ENCODE data around the gene MFAP3L. TPM values are rescaled to one million over a fixed set of nuclear protein-coding genes. Genes with fewer than 3 reads are reported as not detected.

The MFAP3L gene
- total and polyA plus RNA-seq, 9 donors, result 0.98 to 2.5 (median 1.5) TPM

DNA sequence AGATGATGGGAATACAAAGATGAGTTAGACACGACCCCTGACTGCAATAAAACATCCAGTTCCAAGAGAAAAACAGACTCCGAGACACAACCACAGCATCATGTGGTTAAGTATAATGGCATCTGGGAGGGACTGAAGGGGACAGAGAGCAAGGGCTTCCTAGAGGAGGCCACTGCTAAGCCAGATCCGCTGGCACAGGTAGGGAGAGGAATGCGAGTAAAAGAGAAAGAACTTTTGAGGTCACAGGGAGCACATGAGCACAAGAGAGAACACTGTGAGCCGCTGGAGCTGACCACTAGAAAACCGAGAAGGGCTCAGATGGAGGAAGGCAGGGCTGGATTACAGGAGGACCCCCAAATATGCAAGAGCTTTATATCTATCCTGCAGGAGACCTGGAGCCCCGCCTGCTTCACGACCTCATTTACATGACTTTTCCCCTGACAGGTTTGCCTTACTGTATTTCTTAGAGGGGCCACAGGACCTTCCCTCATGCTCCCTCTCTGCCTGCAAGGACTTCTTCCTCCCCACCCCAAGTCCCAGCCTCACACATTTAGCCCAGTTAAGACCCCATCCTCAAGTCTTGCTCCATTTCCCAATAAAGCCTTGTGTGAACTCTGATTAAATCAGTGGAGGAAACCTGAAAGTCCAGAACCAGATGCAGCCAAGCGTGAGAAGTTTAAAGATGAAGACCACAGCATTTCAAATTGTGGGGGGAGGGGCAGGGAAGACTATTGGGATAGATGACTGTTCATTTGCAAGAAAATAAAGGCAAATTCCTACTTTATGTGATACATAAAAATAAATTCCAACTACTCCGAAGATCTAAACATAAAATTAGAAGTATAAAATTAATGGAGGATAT lies 29.6 kb downstream of the MFAP3L start:
- H3K36me3 ChIP-seq (ENCODE audit: control insufficient read depth, insufficient read depth, low read length), result no peaks in the 10 kb centered on the region
- no peak for DNase-seq
- H3K4me3 ChIP-seq (ENCODE audit: low read length), result no peak overlapping the region
- H3K27ac ChIP-seq (ENCODE audit: low read length), result no peak overlapping the region
- H3K27me3 ChIP-seq (ENCODE audit: control insufficient read depth, insufficient read depth, low read length), result no peaks in the 10 kb centered on the region
- WGBS (ENCODE audit: insufficient coverage), result 68% methylated on average over 4 of the region's 10 CpGs
- H3K9me3 ChIP-seq (replicated peaks; ENCODE audit: control insufficient read depth, low read depth, low read length), result no peaks in the 10 kb centered on the region
- H3K4me1 ChIP-seq (ENCODE audit: control insufficient read depth, insufficient read depth, low read length), result no peaks in the 10 kb centered on the region

DNA sequence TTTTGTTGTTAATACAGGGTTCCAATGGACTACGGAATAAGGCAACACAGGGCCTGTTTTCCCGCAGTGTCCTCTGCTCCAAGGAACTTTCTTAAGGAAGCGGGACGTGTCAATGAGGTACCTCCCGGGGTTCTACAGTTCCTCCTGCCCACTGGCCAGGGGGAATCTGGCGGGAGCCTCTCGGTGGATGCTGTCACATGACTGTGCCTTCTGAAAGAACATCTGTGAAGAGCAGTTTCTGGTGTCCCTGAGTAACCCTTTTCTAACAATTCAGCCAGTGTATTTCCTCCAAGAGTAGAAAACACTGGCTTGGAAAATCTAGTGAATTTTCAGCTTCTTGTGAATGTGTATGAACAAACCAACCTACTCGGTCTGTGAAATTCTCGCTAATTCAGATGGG lies 32.7 kb downstream of the MFAP3L start:
- Histone ChIP-seq H3K27ac (ENCODE audit: low read length) (no peak overlapping the region), H3K9me3 (replicated peaks; ENCODE audit: control insufficient read depth, low read depth, low read length) (no peaks in the 10 kb centered on the region), H3K4me1 (ENCODE audit: control insufficient read depth, insufficient read depth, low read length) (no peaks in the 10 kb centered on the region), H3K27me3 (ENCODE audit: control insufficient read depth, insufficient read depth, low read length) (no peaks in the 10 kb centered on the region), H3K4me3 (ENCODE audit: low read length) (no peak overlapping the region), H3K36me3 (ENCODE audit: control insufficient read depth, insufficient read depth, low read length) (no peaks in the 10 kb centered on the region)
- DNase-seq, result peak; percentile 15
- 62% methylated on average over 5 of the region's 9 CpGs for WGBS (ENCODE audit: insufficient coverage)

DNA sequence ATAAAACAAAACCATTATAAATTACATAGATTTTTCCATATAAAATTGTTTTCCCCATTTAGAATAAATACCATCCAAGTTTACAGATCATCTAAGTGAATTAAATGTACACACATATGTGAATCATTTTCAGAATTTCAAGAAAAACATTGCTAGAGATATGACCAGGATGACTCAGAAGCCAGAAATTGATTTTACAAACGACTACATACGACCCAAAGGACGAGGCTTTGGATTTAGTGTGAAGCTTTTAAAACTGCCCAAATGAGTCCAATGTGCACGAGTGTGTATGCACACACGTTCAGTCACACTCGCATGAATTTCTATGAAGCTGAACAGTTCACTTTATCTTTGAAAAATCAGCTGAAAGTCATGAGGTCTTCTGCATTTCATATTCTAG lies 37.9 kb downstream of the MFAP3L start:
- no peaks in the 10 kb centered on the region for H3K27me3 ChIP-seq (ENCODE audit: control insufficient read depth, insufficient read depth, low read length)
- no peak overlapping the region for H3K4me3 ChIP-seq (ENCODE audit: low read length)
- H3K4me1 ChIP-seq (ENCODE audit: control insufficient read depth, insufficient read depth, low read length), result no peaks in the 10 kb centered on the region
- no peak overlapping the region for H3K27ac ChIP-seq (ENCODE audit: low read length)
- H3K36me3 ChIP-seq (ENCODE audit: control insufficient read depth, insufficient read depth, low read length), result no peaks in the 10 kb centered on the region
- no peak for DNase-seq
- no peaks in the 10 kb centered on the region for H3K9me3 ChIP-seq (replicated peaks; ENCODE audit: control insufficient read depth, low read depth, low read length)
- WGBS (ENCODE audit: insufficient coverage), result 55% methylated on average over 6 of the region's 6 CpGs

DNA sequence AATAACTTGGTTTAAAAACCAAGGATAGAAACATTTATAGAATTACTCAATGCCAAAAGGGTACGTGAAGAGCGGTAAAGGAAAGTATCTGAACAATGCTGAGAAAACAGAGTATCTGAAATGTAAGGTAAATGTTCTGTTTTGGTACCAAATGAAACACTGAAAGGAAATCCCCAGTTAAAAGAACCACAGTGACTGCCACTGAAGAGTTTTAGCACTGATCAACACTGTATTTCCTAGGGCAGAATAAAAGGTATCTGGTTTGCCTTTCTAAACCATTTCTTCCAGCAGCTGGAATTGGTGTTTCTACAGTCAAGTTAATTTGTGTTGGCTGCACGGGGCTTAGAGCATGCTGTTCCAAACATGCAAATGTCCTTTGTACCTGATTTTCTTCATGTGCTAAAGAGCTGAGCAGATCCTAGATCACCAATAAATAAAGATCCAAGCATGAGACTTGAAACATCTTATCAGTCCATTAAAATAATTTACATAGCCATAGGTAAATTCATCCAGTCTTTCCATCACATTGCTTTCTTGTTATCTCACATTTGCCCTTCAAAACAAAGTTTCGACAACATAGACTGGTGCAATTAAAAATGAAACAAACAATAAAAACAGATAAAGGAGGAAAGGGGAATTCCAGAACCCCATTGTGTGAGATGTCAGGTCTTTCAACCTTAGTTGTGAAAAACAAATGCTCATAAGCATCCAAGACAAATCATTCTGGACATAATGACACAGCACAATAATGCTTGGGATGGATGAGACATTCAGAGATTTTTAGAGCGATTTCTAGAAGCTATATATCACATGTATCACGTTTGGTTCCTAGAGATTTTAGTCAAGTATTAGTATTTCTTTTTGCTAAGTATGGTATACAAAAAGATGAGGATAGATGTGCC lies 38.6 kb downstream of the MFAP3L start:
- no peak for DNase-seq
- 63% methylated on average over 3 of the region's 6 CpGs for WGBS (ENCODE audit: insufficient coverage)
- no peak overlapping the region for H3K4me3 ChIP-seq (ENCODE audit: low read length)
- H3K27ac ChIP-seq (ENCODE audit: low read length), result no peak overlapping the region
- no peaks in the 10 kb centered on the region for H3K36me3 ChIP-seq (ENCODE audit: control insufficient read depth, insufficient read depth, low read length)
- no peaks in the 10 kb centered on the region for H3K27me3 ChIP-seq (ENCODE audit: control insufficient read depth, insufficient read depth, low read length)
- no peaks in the 10 kb centered on the region for H3K9me3 ChIP-seq (replicated peaks; ENCODE audit: control insufficient read depth, low read depth, low read length)
- no peaks in the 10 kb centered on the region for H3K4me1 ChIP-seq (ENCODE audit: control insufficient read depth, insufficient read depth, low read length)

DNA sequence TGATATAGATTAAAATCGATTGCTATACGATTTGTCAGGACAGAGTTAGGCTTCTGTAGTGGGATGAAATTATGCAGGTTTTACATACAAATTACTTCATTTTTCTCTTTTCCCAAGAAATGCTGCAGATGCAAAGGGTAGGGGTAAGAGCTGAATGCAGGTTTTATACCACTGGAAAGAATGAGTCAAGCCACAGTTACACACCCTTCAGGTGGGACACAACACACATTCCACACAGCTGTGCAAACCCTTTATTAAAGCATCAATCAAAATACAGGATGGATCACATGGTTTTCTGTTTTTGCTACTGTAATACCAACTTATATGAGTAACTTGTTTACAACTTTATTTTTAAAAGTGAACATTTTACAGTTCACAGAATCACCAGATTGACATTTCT lies 39.8 kb downstream of the MFAP3L start:
- H3K36me3 ChIP-seq (ENCODE audit: control insufficient read depth, insufficient read depth, low read length), result no peaks in the 10 kb centered on the region
- WGBS (ENCODE audit: insufficient coverage), result no CpG with 5 or more reads among the region's 2 CpGs
- H3K4me3 ChIP-seq (ENCODE audit: low read length), result no peak overlapping the region
- H3K27me3 ChIP-seq (ENCODE audit: control insufficient read depth, insufficient read depth, low read length), result no peaks in the 10 kb centered on the region
- H3K9me3 ChIP-seq (replicated peaks; ENCODE audit: control insufficient read depth, low read depth, low read length), result no peaks in the 10 kb centered on the region
- no peak overlapping the region for H3K27ac ChIP-seq (ENCODE audit: low read length)
- H3K4me1 ChIP-seq (ENCODE audit: control insufficient read depth, insufficient read depth, low read length), result no peaks in the 10 kb centered on the region
- no peak for DNase-seq

DNA sequence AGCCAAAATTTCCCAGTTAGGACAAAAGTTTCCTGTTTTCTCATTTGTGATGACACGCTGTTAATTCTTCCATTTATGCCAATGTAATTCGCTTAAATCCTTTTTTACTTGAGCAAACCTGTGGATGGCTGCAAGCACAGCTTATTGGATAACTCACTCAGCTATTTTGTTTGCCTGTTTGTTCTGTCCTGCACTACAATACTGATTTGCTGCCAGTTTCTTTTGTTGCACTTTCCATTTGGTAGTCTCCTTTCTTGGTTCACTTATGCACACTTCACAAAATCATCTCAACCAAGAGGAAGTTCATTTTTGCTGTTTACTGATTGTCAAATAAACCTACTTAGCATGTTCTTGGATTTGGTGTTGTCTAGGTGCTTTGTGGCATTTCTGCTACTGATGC lies 40.3 kb downstream of the MFAP3L start:
- DNase-seq, result no peak
- no peaks in the 10 kb centered on the region for H3K36me3 ChIP-seq (ENCODE audit: control insufficient read depth, insufficient read depth, low read length)
- no peak overlapping the region for H3K27ac ChIP-seq (ENCODE audit: low read length)
- H3K27me3 ChIP-seq (ENCODE audit: control insufficient read depth, insufficient read depth, low read length), result no peaks in the 10 kb centered on the region
- no peaks in the 10 kb centered on the region for H3K4me1 ChIP-seq (ENCODE audit: control insufficient read depth, insufficient read depth, low read length)
- H3K9me3 ChIP-seq (replicated peaks; ENCODE audit: control insufficient read depth, low read depth, low read length), result no peaks in the 10 kb centered on the region
- WGBS (ENCODE audit: insufficient coverage), result 90% methylated on average over 2 of the region's 2 CpGs
- no peak overlapping the region for H3K4me3 ChIP-seq (ENCODE audit: low read length)

DNA sequence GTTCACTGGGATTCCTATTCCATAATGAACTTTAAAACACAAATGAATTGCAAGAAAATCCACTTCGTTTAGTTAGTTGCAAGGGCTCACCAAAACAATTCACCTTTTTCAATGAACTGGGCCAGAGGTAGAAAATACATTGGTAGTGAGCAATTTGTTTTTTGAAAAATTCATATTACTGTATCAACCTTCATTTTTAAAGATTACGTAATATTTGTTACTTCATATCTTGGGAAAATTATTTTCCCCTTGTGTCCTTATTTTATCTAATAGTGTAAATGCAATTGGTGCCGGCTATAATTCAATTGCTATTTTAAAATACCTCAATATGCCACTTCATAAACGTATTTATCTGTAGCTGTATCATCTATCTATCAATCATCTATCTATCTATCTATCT lies 41.5 kb downstream of the MFAP3L start:
- DNase-seq, result no peak
- H3K36me3 ChIP-seq (ENCODE audit: control insufficient read depth, insufficient read depth, low read length), result no peaks in the 10 kb centered on the region
- WGBS (ENCODE audit: insufficient coverage), result 60% methylated on average over 1 of the region's 4 CpGs

DNA sequence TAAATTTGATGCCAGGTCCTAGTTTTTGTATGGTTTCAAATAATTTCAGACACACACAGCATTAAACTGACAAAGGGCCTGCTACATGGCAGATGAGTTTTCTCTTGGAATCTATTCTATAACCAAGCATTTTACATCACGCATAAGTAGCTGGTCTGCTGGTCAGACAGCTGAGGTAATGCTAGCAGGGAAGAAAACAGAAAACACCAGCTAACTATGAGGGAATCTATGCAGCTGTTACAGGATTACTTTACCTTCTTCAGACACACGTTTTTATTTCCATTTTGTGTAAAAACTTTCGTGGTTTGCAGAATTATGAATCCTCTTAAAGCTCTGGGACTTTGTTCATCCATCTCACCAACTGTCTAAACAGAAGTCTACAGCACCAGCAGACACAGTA lies 42.0 kb downstream of the MFAP3L start:
- H3K36me3 ChIP-seq (ENCODE audit: control insufficient read depth, insufficient read depth, low read length), result no peaks in the 10 kb centered on the region

More for the DNA sequence above, 41.5 kb downstream of the MFAP3L start:
- H3K4me3 ChIP-seq (ENCODE audit: low read length), result no peak overlapping the region
- H3K27me3 ChIP-seq (ENCODE audit: control insufficient read depth, insufficient read depth, low read length), result no peaks in the 10 kb centered on the region
- no peaks in the 10 kb centered on the region for H3K4me1 ChIP-seq (ENCODE audit: control insufficient read depth, insufficient read depth, low read length)
- H3K27ac ChIP-seq (ENCODE audit: low read length), result no peak overlapping the region
- H3K9me3 ChIP-seq (replicated peaks; ENCODE audit: control insufficient read depth, low read depth, low read length), result no peaks in the 10 kb centered on the region

DNA sequence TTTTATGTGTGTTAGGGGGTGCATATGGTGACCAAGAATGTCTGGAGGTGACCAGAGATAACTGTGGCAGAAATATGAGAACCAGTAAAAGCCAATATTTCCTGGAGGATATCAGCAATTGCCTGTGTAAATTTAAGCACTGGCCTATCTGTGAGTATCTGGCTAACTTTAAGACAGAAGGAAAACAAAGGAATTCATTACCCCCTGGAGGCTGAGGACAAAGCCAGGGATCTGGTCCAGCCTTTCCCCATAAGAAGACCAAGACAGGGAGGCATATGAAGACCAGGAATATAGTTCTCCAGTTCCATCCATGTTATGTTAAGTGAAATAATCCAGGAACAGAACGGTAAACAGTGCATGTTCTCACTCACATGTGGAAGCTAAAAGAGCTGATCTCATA lies 49.2 kb downstream of the MFAP3L start:
- H3K9me3 ChIP-seq (replicated peaks; ENCODE audit: control insufficient read depth, low read depth, low read length), result no peaks in the 10 kb centered on the region
- no peak for DNase-seq
- no CpG with 5 or more reads among the region's 1 CpG for WGBS (ENCODE audit: insufficient coverage)

More for the DNA sequence above, 42.0 kb downstream of the MFAP3L start:
- Histone ChIP-seq H3K27me3 (ENCODE audit: control insufficient read depth, insufficient read depth, low read length) (no peaks in the 10 kb centered on the region), H3K4me1 (ENCODE audit: control insufficient read depth, insufficient read depth, low read length) (no peaks in the 10 kb centered on the region), H3K4me3 (ENCODE audit: low read length) (no peak overlapping the region), H3K9me3 (replicated peaks; ENCODE audit: control insufficient read depth, low read depth, low read length) (no peaks in the 10 kb centered on the region), H3K27ac (ENCODE audit: low read length) (no peak overlapping the region)
- WGBS (ENCODE audit: insufficient coverage), result 8% methylated on average over 2 of the region's 3 CpGs
- DNase-seq, result no peak

More for the DNA sequence above, 49.2 kb downstream of the MFAP3L start:
- Histone ChIP-seq H3K4me3 (ENCODE audit: low read length) (no peak overlapping the region), H3K27ac (ENCODE audit: low read length) (no peak overlapping the region), H3K4me1 (ENCODE audit: control insufficient read depth, insufficient read depth, low read length) (no peaks in the 10 kb centered on the region), H3K27me3 (ENCODE audit: control insufficient read depth, insufficient read depth, low read length) (no peaks in the 10 kb centered on the region), H3K36me3 (ENCODE audit: control insufficient read depth, insufficient read depth, low read length) (no peaks in the 10 kb centered on the region)

All from muscle of leg (tissue), 11 donors.